ENCODE results near the gene TBCD.

DNA sequence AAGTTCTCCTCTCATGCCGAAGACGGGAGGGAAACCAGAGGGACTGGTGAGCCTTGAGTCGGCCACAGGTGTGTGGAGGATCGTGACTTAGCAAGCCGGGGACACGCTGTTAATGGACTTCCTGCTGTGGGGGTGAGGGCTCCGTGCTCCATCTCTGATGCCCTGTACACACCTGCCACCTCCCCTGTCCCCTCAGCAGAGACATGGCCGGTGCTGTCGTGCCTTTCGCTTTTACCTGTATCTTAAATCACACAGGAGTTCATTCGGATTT is 163.8 kb downstream of the TBCD start:
- TF ChIP-seq, protein P1, sequence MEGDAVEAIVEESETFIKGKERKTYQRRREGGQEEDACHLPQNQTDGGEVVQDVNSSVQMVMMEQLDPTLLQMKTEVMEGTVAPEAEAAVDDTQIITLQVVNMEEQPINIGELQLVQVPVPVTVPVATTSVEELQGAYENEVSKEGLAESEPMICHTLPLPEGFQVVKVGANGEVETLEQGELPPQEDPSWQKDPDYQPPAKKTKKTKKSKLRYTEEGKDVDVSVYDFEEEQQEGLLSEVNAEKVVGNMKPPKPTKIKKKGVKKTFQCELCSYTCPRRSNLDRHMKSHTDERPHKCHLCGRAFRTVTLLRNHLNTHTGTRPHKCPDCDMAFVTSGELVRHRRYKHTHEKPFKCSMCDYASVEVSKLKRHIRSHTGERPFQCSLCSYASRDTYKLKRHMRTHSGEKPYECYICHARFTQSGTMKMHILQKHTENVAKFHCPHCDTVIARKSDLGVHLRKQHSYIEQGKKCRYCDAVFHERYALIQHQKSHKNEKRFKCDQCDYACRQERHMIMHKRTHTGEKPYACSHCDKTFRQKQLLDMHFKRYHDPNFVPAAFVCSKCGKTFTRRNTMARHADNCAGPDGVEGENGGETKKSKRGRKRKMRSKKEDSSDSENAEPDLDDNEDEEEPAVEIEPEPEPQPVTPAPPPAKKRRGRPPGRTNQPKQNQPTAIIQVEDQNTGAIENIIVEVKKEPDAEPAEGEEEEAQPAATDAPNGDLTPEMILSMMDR (conservative IDR thresholded peaks at IDR 0.05 in 1 of 2, IDR thresholded peaks at IDR 0.05 in 1 of 2; ENCODE audit: low read depth in 1 of 2, low read length in 2 of 2): no peak
- TF ChIP-seq EZH2 (IDR thresholded peaks at IDR 0.05; ENCODE audit: low read length, missing control alignments): no peak

Data from fibroblast of lung (primary cell).